DMS 273 (cell line): ENCODE measurements around the gene MC3R.

Source experiments
- DNase-seq: peaks from one replicate; lab custom pipeline; 2025; ENCODE audit not compliant: unreplicated experiment; lab: John Stamatoyannopoulos, UW

The MC3R gene

DNA sequence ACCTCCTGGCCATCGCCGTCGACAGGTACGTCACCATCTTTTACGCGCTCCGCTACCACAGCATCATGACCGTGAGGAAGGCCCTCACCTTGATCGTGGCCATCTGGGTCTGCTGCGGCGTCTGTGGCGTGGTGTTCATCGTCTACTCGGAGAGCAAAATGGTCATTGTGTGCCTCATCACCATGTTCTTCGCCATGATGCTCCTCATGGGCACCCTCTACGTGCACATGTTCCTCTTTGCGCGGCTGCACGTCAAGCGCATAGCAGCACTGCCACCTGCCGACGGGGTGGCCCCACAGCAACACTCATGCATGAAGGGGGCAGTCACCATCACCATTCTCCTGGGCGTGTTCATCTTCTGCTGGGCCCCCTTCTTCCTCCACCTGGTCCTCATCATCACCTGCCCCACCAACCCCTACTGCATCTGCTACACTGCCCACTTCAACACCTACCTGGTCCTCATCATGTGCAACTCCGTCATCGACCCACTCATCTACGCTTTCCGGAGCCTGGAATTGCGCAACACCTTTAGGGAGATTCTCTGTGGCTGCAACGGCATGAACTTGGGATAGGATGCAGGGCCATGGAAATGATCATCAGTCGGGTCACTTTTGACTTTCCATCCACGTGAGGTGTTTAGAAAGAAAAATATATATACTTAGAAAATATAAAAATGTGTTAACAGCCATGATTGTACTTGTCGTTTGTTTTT, 868 bp downstream of the MC3R start:
- peak; percentile 10 for DNase-seq

DNA sequence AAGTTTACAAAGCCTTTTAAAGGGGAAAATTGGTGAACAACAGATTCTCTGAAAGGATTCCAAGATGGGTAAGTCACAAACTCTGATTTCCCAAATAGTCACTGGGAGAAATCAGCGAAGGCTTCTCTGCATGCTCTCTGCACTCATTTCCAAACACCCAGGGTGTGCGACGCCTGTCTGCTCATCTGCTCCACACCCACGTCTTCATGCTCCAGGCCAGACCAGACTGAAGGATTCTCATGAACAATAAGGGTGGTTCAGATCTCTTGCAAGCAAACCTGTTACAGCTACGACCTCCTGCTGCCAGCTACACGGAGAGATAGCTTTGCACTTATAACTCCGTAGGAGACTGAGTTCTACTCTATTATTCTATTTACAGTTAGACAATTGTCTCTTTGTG, 1.4 kb downstream of the MC3R start:
- DNase-seq = no peak

DNA sequence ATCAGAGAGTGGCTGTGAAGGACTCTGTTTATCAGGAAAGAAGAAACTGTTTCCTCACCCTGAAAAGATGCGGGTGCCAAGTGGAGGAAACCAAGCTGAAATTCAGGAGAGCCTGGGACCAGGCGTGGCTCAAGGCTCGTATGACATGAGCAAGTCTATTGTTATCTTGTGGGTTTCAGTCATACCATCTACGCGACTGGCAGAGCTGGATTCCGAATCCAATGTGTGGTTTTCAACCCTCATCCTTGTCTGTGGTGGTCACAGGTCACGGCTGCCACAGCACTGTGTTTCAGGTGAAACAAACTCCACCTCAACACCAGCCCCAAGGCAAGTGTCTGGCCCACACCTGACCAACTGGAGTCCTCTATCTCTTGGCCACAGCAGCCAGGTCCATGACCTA, 9.1 kb downstream of the MC3R start:
- DNase-seq = no peak

DNA sequence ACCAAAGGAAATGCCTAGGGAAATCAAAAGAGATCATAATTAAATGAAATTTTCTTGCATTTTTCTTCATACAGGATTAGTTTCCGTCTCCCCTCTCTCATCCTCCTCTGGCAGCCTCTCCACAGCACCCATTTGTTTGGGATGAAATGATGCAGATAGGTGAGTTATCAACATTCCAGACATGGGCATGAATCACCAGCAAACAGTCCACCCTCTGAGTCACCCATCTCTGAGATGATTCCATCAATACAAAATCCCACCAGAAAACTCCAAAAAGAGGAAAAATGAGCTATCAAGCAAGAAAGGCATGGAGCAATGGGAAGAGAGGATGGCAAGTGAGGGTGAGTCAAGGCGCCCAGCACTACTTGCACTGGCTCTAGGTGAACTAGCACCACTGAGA, 11.4 kb downstream of the MC3R start:
- no peak for DNase-seq

DNA sequence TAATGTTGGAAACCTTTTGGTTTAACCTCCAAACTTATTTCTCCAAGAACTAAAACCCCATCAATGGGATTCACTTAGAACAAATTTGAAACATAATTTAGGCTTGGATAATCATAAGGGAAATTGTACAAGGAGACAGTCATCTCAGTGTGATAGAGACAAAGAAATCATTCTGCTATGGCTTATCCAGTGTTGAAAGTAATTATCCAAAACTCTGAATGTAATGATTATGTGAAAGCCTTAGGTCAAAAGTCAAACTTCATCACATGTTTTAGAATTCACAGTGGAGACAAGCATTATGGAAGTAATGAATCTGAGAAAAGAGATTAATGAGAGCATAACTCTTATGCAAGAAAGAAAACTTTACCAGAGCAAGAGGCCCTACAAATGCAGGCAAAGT, 20.0 kb downstream of the MC3R start:
- no peak for DNase-seq

DNA sequence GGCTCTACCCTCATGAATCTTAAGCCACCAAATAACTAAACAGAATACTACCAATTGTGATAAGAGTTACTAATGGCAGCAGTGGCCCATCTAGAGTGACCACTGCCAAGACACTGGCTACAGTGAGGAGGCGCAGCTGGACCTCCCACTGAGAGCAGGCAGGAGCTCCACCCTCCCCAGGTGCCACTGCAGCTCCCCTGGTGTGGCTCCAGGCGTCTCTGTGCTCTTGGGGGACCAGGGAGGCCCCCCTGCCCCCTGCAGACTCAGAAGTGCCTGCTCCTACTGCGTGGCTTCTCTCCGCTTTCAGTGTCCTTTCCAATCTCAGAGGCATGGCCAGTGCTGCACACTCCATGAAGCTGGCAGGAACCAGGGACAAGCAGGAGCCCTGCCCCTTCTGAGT, 23.4 kb downstream of the MC3R start:
- no peak for DNase-seq

DNA sequence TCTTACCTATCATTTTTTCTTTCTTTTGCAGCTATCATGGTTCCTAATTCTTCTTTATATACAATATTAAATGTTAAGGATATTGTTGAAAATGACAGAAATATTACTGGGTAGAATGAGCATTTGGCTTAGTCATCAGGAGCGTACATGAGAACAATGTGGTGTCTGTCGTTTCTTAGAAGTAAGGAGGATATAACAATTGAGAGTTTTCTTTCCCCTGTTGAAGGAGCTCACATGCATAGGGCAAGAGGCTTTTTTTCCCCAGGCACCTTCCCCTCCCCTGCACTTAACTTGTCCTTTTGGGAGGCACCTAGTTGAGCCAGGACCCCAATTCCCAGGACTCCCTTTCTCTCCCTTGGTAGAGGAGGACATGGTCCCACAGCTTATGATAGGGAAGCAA, 25.0 kb downstream of the MC3R start:
- DNase-seq = no peak

DNA sequence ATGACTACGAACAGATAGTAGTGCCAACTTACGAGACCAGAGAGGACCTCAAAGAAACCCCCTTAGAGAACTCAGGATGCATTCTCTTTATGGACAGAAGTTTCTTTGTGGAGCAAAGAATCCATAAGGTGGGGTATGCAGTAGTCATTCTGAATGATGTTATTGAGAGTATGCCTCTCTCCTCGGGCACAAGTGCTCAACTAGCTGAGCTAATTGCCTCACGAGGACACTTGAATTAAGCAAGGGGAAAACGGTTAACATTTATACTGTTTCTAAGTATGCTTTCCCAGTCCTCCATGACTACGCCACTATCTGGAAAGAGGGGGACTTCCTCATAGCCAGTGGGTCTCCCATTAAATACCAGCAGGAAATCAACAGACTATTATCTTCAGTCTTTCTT, 25.6 kb downstream of the MC3R start:
- DNase-seq = no peak

DNA sequence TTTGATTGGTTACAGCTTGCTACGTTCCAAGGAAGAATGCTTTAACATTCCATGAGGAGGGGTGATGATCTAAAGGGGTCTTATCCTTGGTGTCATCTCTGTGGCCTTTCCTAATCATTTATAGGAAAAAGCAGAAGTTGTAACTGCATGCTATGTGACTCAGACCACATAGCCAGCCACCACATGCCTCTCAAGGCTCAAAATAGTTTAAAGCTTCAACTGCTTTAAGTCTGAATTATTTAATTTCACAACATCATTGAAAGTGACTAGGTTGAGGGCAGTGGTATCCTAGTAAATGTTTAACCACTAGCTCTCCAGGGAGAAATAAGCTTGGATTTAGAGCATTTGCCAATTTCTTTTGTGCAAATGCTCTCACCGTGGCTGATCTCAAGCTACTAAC, 29.7 kb downstream of the MC3R start:
- DNase-seq = no peak

DNA sequence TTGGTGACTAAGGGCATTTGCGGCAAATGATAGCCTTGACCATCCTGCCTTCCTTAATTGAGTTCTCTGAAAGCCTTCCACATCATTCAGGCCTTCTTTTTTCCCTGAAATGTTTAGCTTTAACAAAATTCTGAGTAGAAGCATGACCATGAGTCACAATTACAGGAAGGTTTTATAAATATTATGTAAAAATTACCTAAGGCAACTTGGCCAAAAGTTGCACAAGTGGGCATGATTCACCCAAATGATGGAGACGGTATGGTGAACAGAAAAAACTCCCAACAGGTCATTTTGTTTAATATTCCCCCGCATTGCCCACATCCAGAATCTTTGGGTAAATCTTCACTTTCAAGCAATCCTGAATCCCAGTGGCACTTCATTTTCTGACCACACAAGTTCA, 37.0 kb downstream of the MC3R start:
- DNase-seq = no peak

DNA sequence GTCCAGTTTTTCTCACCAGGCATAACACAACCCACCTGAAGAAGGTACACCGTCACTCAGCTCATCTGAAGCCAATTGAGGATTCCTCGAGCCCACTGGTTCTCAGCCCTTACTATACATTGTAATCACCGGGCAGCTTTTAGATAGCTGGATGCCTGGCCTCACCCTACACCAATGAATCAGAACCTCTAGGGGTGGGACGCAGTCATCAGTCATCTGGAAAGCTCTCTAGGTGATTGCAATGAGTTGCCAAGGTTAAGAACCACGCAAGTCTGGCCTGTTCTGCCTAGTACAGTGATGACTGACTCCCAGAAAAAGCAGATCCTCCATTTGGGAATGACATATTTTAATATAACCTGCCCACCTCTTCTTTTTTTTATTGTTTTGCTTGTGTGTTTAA, 41.1 kb downstream of the MC3R start:
- DNase-seq = no peak

DNA sequence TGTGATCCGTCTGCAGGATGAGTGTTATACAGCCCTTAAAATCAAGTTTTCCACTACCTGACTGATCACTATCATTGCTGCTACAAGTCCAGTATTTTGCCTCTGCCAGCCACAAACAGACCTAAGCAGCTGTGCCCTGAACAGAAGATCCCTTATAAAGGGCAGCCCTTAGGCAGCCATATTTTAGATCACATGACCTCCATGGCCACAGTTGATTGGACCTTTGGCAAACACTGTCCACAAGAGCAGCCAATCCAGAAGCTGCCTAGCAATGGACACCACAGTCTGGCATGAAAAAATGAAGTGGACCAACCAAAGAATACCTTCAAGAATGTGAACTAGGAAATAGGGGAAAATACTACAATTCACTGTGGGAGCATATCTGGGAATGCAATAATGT, 50.8 kb downstream of the MC3R start:
- DNase-seq = peak; percentile 3
